ENCODE data around the gene CD27. TPM values are rescaled to one million over a fixed set of nuclear protein-coding genes. Genes with fewer than 3 reads are reported as not detected.
A peak's percentile ranks its signal among the peaks of the same experiment; 100 is the strongest.
"Not testable (repeated sequence)": the region's sequence is repeated elsewhere in the genome, so short reads cannot be mapped to it uniquely, and the experiment has no call there.

CD27 gene
- total RNA-seq, 1 donor, result 0.18 TPM

DNA sequence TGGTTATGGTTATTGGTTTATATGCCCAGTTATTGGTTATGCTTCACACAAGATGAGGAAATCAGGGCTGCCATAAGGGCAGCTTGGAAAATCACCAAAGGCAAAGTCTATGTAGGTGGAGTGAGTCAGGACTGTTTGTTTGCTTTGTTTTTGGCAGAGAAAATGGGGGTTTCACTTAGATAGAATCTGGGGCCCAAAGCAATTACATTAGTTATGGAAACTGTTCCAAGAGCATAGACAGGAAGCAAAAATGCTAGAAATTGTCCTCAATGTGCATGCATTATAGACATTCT is 23.5 kb downstream of the CD27 start:
- TF ChIP-seq, protein P1, sequence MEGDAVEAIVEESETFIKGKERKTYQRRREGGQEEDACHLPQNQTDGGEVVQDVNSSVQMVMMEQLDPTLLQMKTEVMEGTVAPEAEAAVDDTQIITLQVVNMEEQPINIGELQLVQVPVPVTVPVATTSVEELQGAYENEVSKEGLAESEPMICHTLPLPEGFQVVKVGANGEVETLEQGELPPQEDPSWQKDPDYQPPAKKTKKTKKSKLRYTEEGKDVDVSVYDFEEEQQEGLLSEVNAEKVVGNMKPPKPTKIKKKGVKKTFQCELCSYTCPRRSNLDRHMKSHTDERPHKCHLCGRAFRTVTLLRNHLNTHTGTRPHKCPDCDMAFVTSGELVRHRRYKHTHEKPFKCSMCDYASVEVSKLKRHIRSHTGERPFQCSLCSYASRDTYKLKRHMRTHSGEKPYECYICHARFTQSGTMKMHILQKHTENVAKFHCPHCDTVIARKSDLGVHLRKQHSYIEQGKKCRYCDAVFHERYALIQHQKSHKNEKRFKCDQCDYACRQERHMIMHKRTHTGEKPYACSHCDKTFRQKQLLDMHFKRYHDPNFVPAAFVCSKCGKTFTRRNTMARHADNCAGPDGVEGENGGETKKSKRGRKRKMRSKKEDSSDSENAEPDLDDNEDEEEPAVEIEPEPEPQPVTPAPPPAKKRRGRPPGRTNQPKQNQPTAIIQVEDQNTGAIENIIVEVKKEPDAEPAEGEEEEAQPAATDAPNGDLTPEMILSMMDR (IDR thresholded peaks at IDR 0.05; ENCODE audit: insufficient read depth, low read length), result no peak
- H3K4me3 ChIP-seq (ENCODE audit: low read depth, low read length), result no peak overlapping the region
- peak; percentile 39 for DNase-seq (ENCODE audit: low read depth)

DNA sequence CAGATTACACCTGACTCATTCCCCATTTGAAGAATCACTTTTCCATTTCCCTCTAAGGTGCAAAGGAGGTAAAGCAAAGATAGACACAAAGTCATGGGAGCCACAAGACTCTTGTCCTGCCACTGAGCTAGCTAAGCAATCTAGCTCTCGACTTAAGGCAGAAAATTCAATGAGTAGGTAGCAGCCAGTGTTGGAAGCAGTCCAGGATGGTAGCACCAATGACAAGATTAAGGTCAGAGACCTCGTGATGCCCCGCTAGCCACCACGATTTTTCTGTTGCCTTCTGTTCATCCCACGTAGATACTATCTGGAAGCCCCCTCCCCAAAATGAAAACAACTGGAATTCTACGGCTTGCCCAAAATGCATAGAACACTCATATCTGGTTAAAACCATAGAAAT is 24.3 kb downstream of the CD27 start:
- no peak for DNase-seq (ENCODE audit: low read depth)
- TF ChIP-seq, protein P1 (IDR thresholded peaks at IDR 0.05; ENCODE audit: insufficient read depth, low read length), result no peak
- H3K4me3 ChIP-seq (ENCODE audit: low read depth, low read length), result peak overlapping the region; percentile 79

DNA sequence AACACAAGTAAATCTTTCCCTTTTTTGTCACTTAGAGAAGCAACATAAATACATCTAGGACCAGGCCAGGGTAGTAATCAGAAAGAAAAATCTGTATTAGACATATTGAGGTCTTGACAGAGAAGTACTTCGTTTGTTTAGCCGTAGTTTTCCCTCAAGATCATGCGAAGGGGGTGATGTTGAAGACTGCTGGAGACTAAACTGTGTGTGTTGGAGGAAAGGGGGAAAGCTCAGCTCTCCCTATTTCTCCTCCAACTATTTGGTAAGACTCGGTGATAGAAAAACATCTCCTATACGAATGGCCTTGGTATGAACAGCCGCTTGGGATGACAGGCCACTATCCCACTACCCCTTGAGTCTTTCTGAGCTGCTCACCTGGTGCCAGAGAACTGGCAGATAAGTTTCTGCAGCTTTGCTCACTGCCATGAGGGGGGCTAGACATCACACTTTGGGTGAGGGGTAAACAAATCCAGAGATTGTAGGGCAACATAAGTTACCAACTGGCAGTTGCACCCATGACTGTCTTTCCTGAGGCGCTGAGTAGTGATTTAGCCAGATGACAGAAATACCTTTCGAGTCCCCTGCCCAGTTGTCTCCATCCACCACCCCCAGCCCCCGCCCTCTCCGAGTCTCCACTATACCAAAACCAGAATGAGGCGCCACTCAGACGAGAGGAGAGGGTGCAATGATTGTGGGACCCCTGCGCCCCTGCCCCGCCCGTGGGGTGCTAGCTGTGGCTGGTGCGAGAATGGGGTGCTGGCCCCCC is 25.0 kb downstream of the CD27 start:
- TF ChIP-seq, protein P1 (IDR thresholded peaks at IDR 0.05; ENCODE audit: insufficient read depth, low read length), result no peak
- no peak for DNase-seq (ENCODE audit: low read depth)
- H3K4me3 ChIP-seq (ENCODE audit: low read depth, low read length), result peak overlapping the region; percentile 79

DNA sequence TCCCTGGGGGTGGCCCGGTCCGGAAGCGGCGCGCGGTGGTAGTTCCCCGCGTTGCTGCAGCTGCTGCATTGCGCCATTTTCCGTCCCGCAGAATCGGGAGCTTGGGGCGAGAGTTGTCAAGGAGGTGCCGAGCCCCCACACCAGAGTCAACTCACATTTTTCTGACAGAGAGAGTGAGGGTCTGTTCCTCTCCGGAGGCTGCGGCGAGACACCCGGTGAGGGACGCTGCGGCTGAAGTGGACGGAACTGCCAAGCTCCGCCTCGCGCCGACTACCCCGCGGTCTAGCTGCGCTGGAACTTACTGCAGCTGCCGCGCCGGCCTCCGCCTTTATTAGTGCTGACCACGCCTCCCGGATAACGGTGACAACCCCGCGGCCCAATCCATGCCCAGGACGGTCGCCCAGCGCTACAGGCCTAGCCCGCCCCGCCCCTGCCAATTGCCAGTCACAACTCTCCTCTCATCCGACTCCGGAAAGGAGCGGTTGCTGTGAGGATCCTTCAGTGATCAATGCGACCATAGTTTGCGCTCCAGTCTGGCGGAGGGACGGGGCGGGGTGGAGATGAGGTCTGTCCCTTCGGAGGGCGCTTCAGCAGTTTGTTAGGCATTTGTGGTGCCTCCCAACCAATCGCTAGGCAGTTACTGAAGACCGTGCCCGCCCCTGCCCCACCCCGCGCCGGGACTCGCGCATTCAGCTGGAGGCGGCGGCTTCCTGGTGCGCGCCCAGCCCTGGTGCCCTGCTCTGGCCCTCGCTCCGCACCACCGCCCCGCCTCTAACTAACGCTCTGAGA is 25.8 kb downstream of the CD27 start, which contains the start of gene VAMP1:
TSS of gene VAMP1 (minus strand) at position 303 of the 789 bp plus-strand sequence. CDS start at position 157, 146 bp downstream.
- TF ChIP-seq, protein P1 (IDR thresholded peaks at IDR 0.05; ENCODE audit: insufficient read depth, low read length), result peak; percentile 16

DNA sequence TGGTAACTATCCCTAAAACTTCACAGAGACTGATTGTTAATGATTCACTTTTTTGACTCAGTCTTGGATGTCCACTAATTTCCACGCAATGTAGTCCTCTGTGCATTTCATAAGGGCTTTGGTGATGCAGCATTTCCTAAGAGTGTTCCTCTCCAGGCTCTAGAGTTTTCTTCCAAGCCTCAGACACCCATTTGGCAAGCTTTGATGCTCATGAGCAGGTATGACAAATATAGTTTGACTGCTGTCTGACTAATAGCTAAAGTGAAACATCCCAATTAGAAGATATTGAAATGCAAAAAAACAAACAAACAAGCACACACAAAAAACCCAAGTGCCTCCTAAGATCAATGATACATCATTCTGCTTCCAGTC is 27.2 kb downstream of the CD27 start:
- TF ChIP-seq, protein P1 (IDR thresholded peaks at IDR 0.05; ENCODE audit: insufficient read depth, low read length), result no peak
- DNase-seq (ENCODE audit: low read depth), result peak; percentile 54
- no peak overlapping the region for H3K4me3 ChIP-seq (ENCODE audit: low read depth, low read length)

More for the DNA sequence above, 25.8 kb downstream of the CD27 start, which contains the start of gene VAMP1:
- H3K4me3 ChIP-seq (ENCODE audit: low read depth, low read length), result peak within 1 kb of the TSS; percentile 79
- peak; percentile 97 for DNase-seq (ENCODE audit: low read depth)

DNA sequence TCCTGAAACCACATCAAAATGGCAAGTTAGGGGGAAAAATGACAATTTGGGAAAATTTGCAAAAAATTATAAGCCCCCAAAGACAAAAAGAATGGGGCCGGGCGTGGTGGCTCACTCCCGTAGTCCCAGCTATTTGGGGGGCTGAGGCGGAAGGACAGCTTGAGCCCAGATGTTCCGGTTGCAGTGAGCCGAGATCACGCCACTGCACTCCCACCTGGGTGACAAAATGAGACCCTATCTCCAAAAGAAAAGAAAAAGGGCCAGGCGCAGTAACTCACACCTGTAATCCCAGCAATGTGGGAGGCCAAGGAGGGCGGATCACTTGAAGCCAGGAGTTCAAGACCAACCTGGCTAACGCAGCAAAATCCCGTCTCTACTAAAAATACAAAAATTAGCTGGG is 27.7 kb downstream of the CD27 start:
- no peak for DNase-seq (ENCODE audit: low read depth)
- H3K4me3 ChIP-seq (ENCODE audit: low read depth, low read length), result no peak overlapping the region
- TF ChIP-seq, protein P1 (IDR thresholded peaks at IDR 0.05; ENCODE audit: insufficient read depth, low read length), result no peak

DNA sequence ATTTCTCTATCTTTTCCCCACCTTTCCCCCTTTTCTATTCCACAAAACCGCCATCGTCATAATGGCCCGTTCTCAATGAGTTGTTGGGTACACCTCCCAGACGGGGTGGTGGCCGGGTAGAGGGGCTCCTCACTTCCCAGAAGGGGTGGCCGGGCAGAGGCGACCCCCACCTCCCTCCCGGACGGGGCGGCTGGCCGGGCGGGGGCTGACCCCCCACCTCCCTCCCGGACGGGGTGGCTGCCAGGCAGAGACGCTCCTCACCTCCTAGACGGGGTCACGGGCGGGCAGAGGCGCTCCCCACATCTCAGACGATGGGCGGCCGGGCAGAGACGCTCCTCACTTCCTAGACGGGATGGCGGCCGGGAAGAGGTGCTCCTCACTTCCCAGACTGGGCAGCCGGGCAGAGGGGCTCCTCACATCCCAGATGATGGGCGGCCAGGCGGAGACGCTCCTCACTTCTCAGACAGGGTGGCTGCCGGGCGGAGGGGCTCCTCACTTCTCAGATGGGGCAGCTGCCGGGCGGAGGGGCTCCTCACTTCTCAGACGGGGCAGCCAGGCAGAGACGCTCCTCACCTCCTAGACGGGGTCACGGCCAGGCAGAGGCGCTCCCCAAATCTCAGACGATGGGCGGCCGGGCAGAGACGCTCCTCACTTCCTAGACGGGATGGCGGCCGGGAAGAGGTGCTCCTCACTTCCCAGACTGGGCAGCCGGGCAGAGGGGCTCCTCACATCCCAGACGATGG is 30.6 kb downstream of the CD27 start:
- H3K4me3 ChIP-seq (ENCODE audit: low read depth, low read length); DNase-seq (ENCODE audit: low read depth): not testable (repeated sequence)
